ENCODE results near the gene ESYT1. TPM values are rescaled to one million over a fixed set of nuclear protein-coding genes. Genes with fewer than 3 reads are reported as not detected.

ESYT1 gene
- total and polyA plus RNA-seq, 9 donors: 62.3 to 139 (median 97.3) TPM

- no peaks in the 10 kb centered on the region for H3K36me3 ChIP-seq
- H3K27ac ChIP-seq: no peak overlapping the region
- no peak for DNase-seq
- no peaks in the 10 kb centered on the region for H3K4me1 ChIP-seq (ENCODE audit: insufficient read depth)
- no peaks in the 10 kb centered on the region for H3K9me3 ChIP-seq
- intact Hi-C loops (cut with DNase I): no loop called here
- WGBS, 3 donors: 78 to 84% (median 78%) methylated on average over 6 of the region's 6 CpGs
- H3K27me3 ChIP-seq: no peaks in the 10 kb centered on the region
- TF ChIP-seq EP300 (IDR thresholded peaks at IDR 0.05) (no peak), POLR2A (IDR thresholded peaks at IDR 0.05) (no peak)
- no peak overlapping the region for H3K4me3 ChIP-seq
Measured at GRCh38 chr12:56087220-56087619, 40.8 kb upstream of the ESYT1 start.

- Histone ChIP-seq H3K4me1 (ENCODE audit: insufficient read depth) (no peaks in the 10 kb centered on the region), H3K27ac (no peak overlapping the region), H3K9me3 (no peaks in the 10 kb centered on the region), H3K36me3 (no peaks in the 10 kb centered on the region), H3K4me3 (no peak overlapping the region), H3K27me3 (no peaks in the 10 kb centered on the region)
- WGBS, 3 donors: 84 to 89% (median 88%) methylated on average over 6 of the region's 6 CpGs
- intact Hi-C loops (cut with DNase I): no loop called here
- no peak for DNase-seq
- TF ChIP-seq EP300 (IDR thresholded peaks at IDR 0.05): no peak
- no peak for TF ChIP-seq CTCF (IDR thresholded peaks at IDR 0.05)
- TF ChIP-seq POLR2A (IDR thresholded peaks at IDR 0.05): no peak
Measured at GRCh38 chr12:56097738-56098137, 30.3 kb upstream of the ESYT1 start.

GRCh38 chr12:56098592-56098991 lies 29.5 kb upstream of the ESYT1 start:
- no peak for DNase-seq
- H3K4me3 ChIP-seq: no peak overlapping the region
- intact Hi-C loops (cut with DNase I): no loop called here
- no peaks in the 10 kb centered on the region for H3K4me1 ChIP-seq (ENCODE audit: insufficient read depth)
- H3K36me3 ChIP-seq: no peaks in the 10 kb centered on the region
- no peaks in the 10 kb centered on the region for H3K9me3 ChIP-seq
- no peak overlapping the region for H3K27ac ChIP-seq
- no peak for TF ChIP-seq POLR2A (IDR thresholded peaks at IDR 0.05)
- no peak for TF ChIP-seq CTCF (IDR thresholded peaks at IDR 0.05)
- no peak for TF ChIP-seq EP300 (IDR thresholded peaks at IDR 0.05)
- WGBS, 3 donors: 79 to 84% (median 80%) methylated on average over 3 of the region's 3 CpGs
- H3K27me3 ChIP-seq: no peaks in the 10 kb centered on the region

- WGBS, 3 donors: 86 to 95% (median 93%) methylated on average over 4 of the region's 4 CpGs
- H3K4me3 ChIP-seq: no peak overlapping the region
- no peak for DNase-seq
- H3K4me1 ChIP-seq (ENCODE audit: insufficient read depth): no peaks in the 10 kb centered on the region
- H3K27me3 ChIP-seq: no peaks in the 10 kb centered on the region
- H3K27ac ChIP-seq: no peak overlapping the region
- no peaks in the 10 kb centered on the region for H3K9me3 ChIP-seq
- intact Hi-C loops (cut with DNase I): no loop called here
- TF ChIP-seq EP300 (IDR thresholded peaks at IDR 0.05) (no peak), POLR2A (IDR thresholded peaks at IDR 0.05) (no peak), CTCF (IDR thresholded peaks at IDR 0.05) (no peak)
- H3K36me3 ChIP-seq: no peaks in the 10 kb centered on the region
Measured at GRCh38 chr12:56099787-56100186, 28.3 kb upstream of the ESYT1 start.

- Histone ChIP-seq H3K4me3 (no peak overlapping the region), H3K27me3 (no peaks in the 10 kb centered on the region), H3K4me1 (ENCODE audit: insufficient read depth) (peaks cover 3% of the 10 kb centered on the region), H3K9me3 (no peaks in the 10 kb centered on the region), H3K27ac (no peak overlapping the region), H3K36me3 (no peaks in the 10 kb centered on the region)
- intact Hi-C loops (cut with DNase I): no loop called here
- no peak for DNase-seq
- 78 to 80% (median 79%) methylated on average over 14 of the region's 14 CpGs for WGBS, 3 donors
- TF ChIP-seq CTCF (IDR thresholded peaks at IDR 0.05): no peak
- TF ChIP-seq POLR2A (IDR thresholded peaks at IDR 0.05): no peak
- no peak for TF ChIP-seq EP300 (IDR thresholded peaks at IDR 0.05)
Measured at GRCh38 chr12:56101045-56101444, 27.0 kb upstream of the ESYT1 start.

Data from ovary (tissue), 9 donors.